OCI-LY7 (cell line): Measurements from ENCODE around the gene WASF3. TPM values are rescaled to one million over a fixed set of nuclear protein-coding genes. Genes with fewer than 3 reads are reported as not detected.

ENCODE experiments used
- BruUV-seq: library from RNA; stranded (reverse); fragments of 400-500 nt; replicated peaks from 2 replicates; lab custom pipeline; 2021; lab: Mats Ljungman, UMichigan
- CTCF ChIA-PET: fragments of 300-600 bp; sonication (Branson Sonifier 250); formaldehyde crosslinking; loops from one replicate; lab custom pipeline; 2022; ENCODE audit warnings: antibody characterized with exemption; ENCODE audit not compliant: unreplicated experiment; lab: Charles Lee
- POLR2A ChIA-PET: fragments of 300-600 bp; sonication (Branson Sonifier 250); formaldehyde crosslinking; loops from one replicate; lab custom pipeline; 2022; ENCODE audit warnings: antibody characterized with exemption; lab: Charles Lee
- DNase-seq: peaks from one replicate; pipeline ENCODE4 v3.0.0-alpha.2; 2015; ENCODE audit warnings: low spot score
- H2AFZ ChIP-seq: fragments of 200-600 bp; sonication (generic), shearing (Covaris generic); 2 replicates; pipeline ENCODE4 v1.6.1; 2014; ENCODE audit warnings: mild to moderate bottlenecking, antibody characterized with exemption, low read length, moderate library complexity
- H3K27ac ChIP-seq: fragments of 200-600 bp; sonication (generic); 2 replicates; pipeline ENCODE4 v1.5.1; 2014; ENCODE audit warnings: mixed run types, low read depth, mild to moderate bottlenecking, moderate library complexity, low read length, inconsistent platforms; ENCODE audit not compliant: poor library complexity, severe bottlenecking
- H3K36me3 ChIP-seq: fragments of 200-600 bp; sonication (generic); 2 replicates; pipeline ENCODE4 v1.6.1; 2014; ENCODE audit warnings: mild to moderate bottlenecking, antibody characterized with exemption, low read length, moderate library complexity, mixed read lengths; ENCODE audit not compliant: insufficient read depth
- H3K4me1 ChIP-seq: fragments of 200-600 bp; sonication (generic); 2 replicates; pipeline ENCODE4 v1.5.1; 2014; ENCODE audit warnings: mild to moderate bottlenecking, low read length; ENCODE audit not compliant: insufficient read depth, poor library complexity, severe bottlenecking
- H3K4me2 ChIP-seq: fragments of 200-600 bp; sonication (generic); 2 replicates; pipeline ENCODE4 v1.6.1; 2014; ENCODE audit warnings: mild to moderate bottlenecking, low read length
- H3K4me3 ChIP-seq: fragments of 200-600 bp; sonication (generic); 2 replicates; pipeline ENCODE4 v1.5.1; 2014; ENCODE audit warnings: mild to moderate bottlenecking, low read depth, low read length; ENCODE audit not compliant: poor library complexity, severe bottlenecking
- H3K79me2 ChIP-seq: fragments of 200-600 bp; sonication (generic); 2 replicates; pipeline ENCODE4 v1.6.1; 2016; ENCODE audit warnings: low read depth, mild to moderate bottlenecking, low read length, moderate library complexity, mixed read lengths; ENCODE audit not compliant: insufficient read depth
- H3K9me2 ChIP-seq: fragments of 200-600 bp; sonication (generic); 2 replicates; pipeline ENCODE4 v1.6.1; 2016; ENCODE audit warnings: mild to moderate bottlenecking, low read length, mixed read lengths; ENCODE audit not compliant: insufficient read depth
- H3K9me3 ChIP-seq: fragments of 200-600 bp; sonication (generic); 2 replicates; pipeline ENCODE4 v1.6.1; 2014; ENCODE audit warnings: mild to moderate bottlenecking, mixed run types, low read length, mixed read lengths
- H4K20me1 ChIP-seq: fragments of 200-600 bp; sonication (generic); 2 replicates; pipeline ENCODE4 v1.6.1; 2014; ENCODE audit warnings: mild to moderate bottlenecking, antibody characterized with exemption, low read length, moderate library complexity, mixed read lengths; ENCODE audit not compliant: insufficient read depth
- CTCF ChIP-seq: fragments of 200-600 bp; sonication (generic); conservative IDR thresholded peaks from 2 replicates; pipeline ENCODE4 v1.5.1; 2014; ENCODE audit warnings: mild to moderate bottlenecking, antibody characterized with exemption, low read length, moderate library complexity, mixed read lengths
- EZH2phosphoT487 ChIP-seq: fragments of 200-600 bp; sonication (generic); IDR thresholded peaks from 2 replicates; pipeline ENCODE4 v1.6.1; 2018; ENCODE audit warnings: low read depth, borderline replicate concordance, mild to moderate bottlenecking, mixed run types, antibody characterized with exemption, low read length, moderate library complexity, mixed read lengths
- intact Hi-C: fragments of 100-400 bp; cut with micrococcal nuclease; formaldehyde crosslinking; loops from one replicate; pipeline ENCODE4 v1.10.0; 2022; ENCODE audit not compliant: unreplicated experiment
- total RNA-seq, 2 experiments: library from RNA; depleted of rRNA in 1 of 2; stranded (reverse); fragments of >200 nt in 1 of 2; shearing (Covaris generic) in 1 of 2; gene quantifications; 2 replicates each; pipeline ENCODE4 v1.2.3, GENCODE V29; 2014 to 2022

WASF3 gene
- total RNA-seq, 2 experiments from 2014 or later: 0.17 to 0.19 TPM

- no peak overlapping the region for H2AFZ ChIP-seq
Measured at GRCh38 chr13:26571518-26571917, 14.0 kb downstream of the WASF3 start.

GRCh38 chr13:26575244-26575643 is 17.8 kb downstream of the WASF3 start:
- POLR2A ChIA-PET: no interaction called here
- Histone ChIP-seq H3K79me2 (no peaks in the 10 kb centered on the region), H3K4me3 (no peak overlapping the region), H3K27ac (no peak overlapping the region), H3K4me1 (no peaks in the 10 kb centered on the region), H3K9me2 (no peaks in the 10 kb centered on the region; the same call in 1 of the 2 replicates), H4K20me1 (no peaks in the 10 kb centered on the region), H3K4me2 (no peak overlapping the region), H3K9me3 (no peaks in the 10 kb centered on the region), H2AFZ (no peak overlapping the region), H3K36me3 (no peaks in the 10 kb centered on the region)
- DNase-seq: no peak
- TF ChIP-seq CTCF (no peak), EZH2phosphoT487 (no peak)
- no TSS peak for BruUV-seq
- CTCF ChIA-PET: no interaction called here
- intact Hi-C loops: no loop called here

More at GRCh38 chr13:26571518-26571917, 14.0 kb downstream of the WASF3 start:
- Histone ChIP-seq H3K27ac (no peak overlapping the region), H3K9me3 (no peaks in the 10 kb centered on the region), H3K4me1 (no peaks in the 10 kb centered on the region), H4K20me1 (no peaks in the 10 kb centered on the region), H3K4me2 (no peak overlapping the region), H3K36me3 (no peaks in the 10 kb centered on the region), H3K79me2 (no peaks in the 10 kb centered on the region), H3K4me3 (no peak overlapping the region), H3K9me2 (no peaks in the 10 kb centered on the region; the same call in 1 of the 2 replicates)
- DNase-seq: no peak
- ChIA-PET CTCF (no interaction called here), POLR2A (interaction anchor here (0.5 to 1.0 kb wide), 2 partner anchors 13 to 343 kb away, joined by 5 read pairs; no protein-coding TSS in a partner anchor)
- BruUV-seq: no TSS peak
- TF ChIP-seq CTCF: no peak
- TF ChIP-seq EZH2phosphoT487: no peak
- intact Hi-C loops: no loop called here

GRCh38 chr13:26579580-26579979 is 22.1 kb downstream of the WASF3 start:
- Histone ChIP-seq H3K4me1 (no peaks in the 10 kb centered on the region), H3K27ac (no peak overlapping the region), H3K9me2 (no peaks in the 10 kb centered on the region), H3K4me3 (no peak overlapping the region), H3K9me3 (no peaks in the 10 kb centered on the region), H4K20me1 (no peaks in the 10 kb centered on the region), H2AFZ (no peak overlapping the region), H3K4me2 (no peak overlapping the region), H3K79me2 (no peaks in the 10 kb centered on the region), H3K36me3 (no peaks in the 10 kb centered on the region)
- no peak for DNase-seq
- intact Hi-C loops: no loop called here
- BruUV-seq: no TSS peak
- ChIA-PET CTCF (no interaction called here), POLR2A (interaction anchor here (0.6 kb wide), 2 partner anchors 10 to 1094 kb away, joined by 3 read pairs; no protein-coding TSS in a partner anchor)
- TF ChIP-seq EZH2phosphoT487 (no peak), CTCF (no peak)
